CD4-positive, alpha-beta T cell (primary cell): Measurements from ENCODE around the gene KCNS3. TPM values are rescaled to one million over a fixed set of nuclear protein-coding genes. Genes with fewer than 3 reads are reported as not detected.

Experiments used
- ATAC-seq: fragments of 200-7000 bp; cut with Tn5 transposase; one replicate; pipeline ENCODE4 v1.10.0; 2022; ENCODE audit warnings: mild to moderate bottlenecking; ENCODE audit not compliant: poor library complexity
- CTCF ChIA-PET: fragments of 350-600 bp; sonication (Branson Sonifier 250); formaldehyde crosslinking; loops from one replicate; lab custom pipeline; 2021; ENCODE audit warnings: antibody characterized with exemption, inconsistent platforms; lab: Charles Lee
- POLR2A ChIA-PET: fragments of 350-600 bp; sonication (Branson Sonifier 250); formaldehyde crosslinking; loops from one replicate; lab custom pipeline; 2021; ENCODE audit warnings: antibody characterized with exemption, inconsistent platforms; lab: Charles Lee
- DNase-seq, 14 experiments: peaks; one replicate each; pipeline ENCODE4 v3.0.0-alpha.2; 2013 to 2020; ENCODE audit warnings: mixed read lengths in 2 of 14
- H3K27ac ChIP-seq, 2 donors: one replicate each; pipeline versions ENCODE4 v1.5.1 to v1.7.0; 2013; ENCODE audit warnings: low read length in 2 of 2, low read depth in 1 of 2, mild to moderate bottlenecking in 1 of 2
- H3K27me3 ChIP-seq, 2 experiments: 1 replicate in 1 of 2; 2 replicates in 1 of 2; pipeline versions ENCODE4 v1.6.1 to v1.7.0; 2013; ENCODE audit warnings: low read length in 2 of 2, control low read depth in 1 of 2, mild to moderate bottlenecking in 1 of 2, moderate library complexity in 1 of 2; ENCODE audit not compliant: insufficient read depth in 2 of 2, control insufficient read depth in 1 of 2
- H3K36me3 ChIP-seq: one replicate; pipeline ENCODE4 v1.6.1; 2013; ENCODE audit warnings: low read length, control low read depth; ENCODE audit not compliant: insufficient read depth
- H3K4me1 ChIP-seq: one replicate; pipeline ENCODE4 v1.6.1; 2013; ENCODE audit warnings: low read length, control low read depth; ENCODE audit not compliant: insufficient read depth
- H3K4me3 ChIP-seq: one replicate; pipeline ENCODE4 v1.5.1; 2013; ENCODE audit warnings: mild to moderate bottlenecking, low read length, moderate library complexity
- H3K9me3 ChIP-seq, 2 experiments: 1 replicate in 1 of 2; 2 replicates in 1 of 2; pipeline versions ENCODE4 v1.6.1 to v1.7.0; 2013; ENCODE audit warnings: low read length in 2 of 2, mild to moderate bottlenecking in 2 of 2, control low read depth in 1 of 2, moderate library complexity in 1 of 2; ENCODE audit not compliant: control insufficient read depth in 1 of 2, insufficient read depth in 1 of 2
- H3K27ac Mint-ChIP-seq: one replicate; pipeline ENCODE4 v1.8.0; 2020; ENCODE audit warnings: mixed read lengths
- H3K27me3 Mint-ChIP-seq: one replicate; pipeline ENCODE4 v1.8.0; 2021; ENCODE audit warnings: mixed read lengths
- H3K36me3 Mint-ChIP-seq: one replicate; pipeline ENCODE4 v1.8.0; 2021; ENCODE audit warnings: low read depth, mixed read lengths
- H3K4me1 Mint-ChIP-seq: one replicate; pipeline ENCODE4 v1.8.0; 2021; ENCODE audit warnings: low read depth, mixed read lengths
- H3K4me3 Mint-ChIP-seq: one replicate; pipeline ENCODE4 v1.8.0; 2020; ENCODE audit warnings: mild to moderate bottlenecking, mixed read lengths
- H3K9me3 Mint-ChIP-seq: one replicate; pipeline ENCODE4 v1.8.0; 2020; ENCODE audit warnings: mixed read lengths
- intact Hi-C, 2 experiments: fragments of 100-400 bp; cut with DNase I in 1 of 2; cut with micrococcal nuclease in 1 of 2; formaldehyde crosslinking; loops; one replicate each; pipeline versions ENCODE4 v1.15.1 to v1.9.0; 2023 to 2025; cut with DNase I, micrococcal nuclease
- total RNA-seq, 174 experiments: library from RNA in 2 of 174; stranded (reverse) in 2 of 174; gene quantifications; one replicate each; pipeline ENCODE4 v1.2.3 and lab custom pipeline; 2021 to 2026
- TF ChIP-seq, protein P1 (sequence below): fragments of 200-600 bp; IDR thresholded peaks from one replicate; pipeline ENCODE4 v1.8.0; 2022; ENCODE audit warnings: antibody characterized with exemption, mild to moderate bottlenecking

KCNS3 gene
- total RNA-seq, 2 experiments from 2014 or later = not detected

DNA sequence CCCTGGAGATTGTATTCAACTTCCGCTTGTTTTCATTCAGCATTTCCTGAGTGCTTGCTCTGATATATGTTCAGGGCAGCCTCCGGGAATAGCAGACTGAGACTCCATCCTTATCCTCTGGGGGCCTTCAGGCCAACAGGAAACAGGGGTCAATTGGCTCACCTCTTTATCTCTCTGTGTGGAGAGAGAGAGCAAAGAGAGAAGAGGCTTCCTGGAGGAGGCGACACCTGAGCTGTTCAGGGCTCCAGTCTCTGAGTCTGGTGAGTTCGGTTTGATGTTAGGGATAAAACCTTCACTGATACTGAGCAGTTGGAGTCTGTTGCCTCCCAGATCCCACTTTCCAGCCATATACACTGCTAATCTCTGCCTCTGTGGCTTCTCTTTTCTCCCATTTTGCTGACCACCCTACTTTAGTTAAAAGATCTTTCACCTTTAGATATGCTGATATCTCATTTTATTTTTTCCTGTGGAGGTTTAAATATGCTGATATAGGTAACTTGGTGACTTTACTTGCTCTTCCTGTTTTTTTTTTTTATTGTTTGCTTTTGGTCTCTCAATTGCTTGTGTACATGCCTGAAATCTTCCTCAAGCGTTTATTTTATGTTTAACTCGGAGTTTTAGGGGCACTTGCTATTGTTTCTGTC lies 56.9 kb downstream of the KCNS3 start:
- ChIA-PET POLR2A (no interaction called here), CTCF (no interaction called here)
- H3K9me3 ChIP-seq = no peaks in the 10 kb centered on the region
- Mint-ChIP-seq H3K36me3 (no peaks in the 10 kb centered on the region), H3K27me3 (no peaks in the 10 kb centered on the region), H3K4me1 (no peaks in the 10 kb centered on the region), H3K9me3 (peaks cover 2% of the 10 kb centered on the region), H3K27ac (no peak overlapping the region), H3K4me3 (no peak overlapping the region)
- H3K27me3 ChIP-seq = no peaks in the 10 kb centered on the region
- H3K27ac ChIP-seq = no peak overlapping the region
- H3K36me3 ChIP-seq = no peaks in the 10 kb centered on the region
- intact Hi-C loops = no loop called here
- H3K4me1 ChIP-seq = no peaks in the 10 kb centered on the region
- no peak overlapping the region for H3K4me3 ChIP-seq
- ATAC-seq (no peak), DNase-seq (no peak)
- TF ChIP-seq, protein P1, sequence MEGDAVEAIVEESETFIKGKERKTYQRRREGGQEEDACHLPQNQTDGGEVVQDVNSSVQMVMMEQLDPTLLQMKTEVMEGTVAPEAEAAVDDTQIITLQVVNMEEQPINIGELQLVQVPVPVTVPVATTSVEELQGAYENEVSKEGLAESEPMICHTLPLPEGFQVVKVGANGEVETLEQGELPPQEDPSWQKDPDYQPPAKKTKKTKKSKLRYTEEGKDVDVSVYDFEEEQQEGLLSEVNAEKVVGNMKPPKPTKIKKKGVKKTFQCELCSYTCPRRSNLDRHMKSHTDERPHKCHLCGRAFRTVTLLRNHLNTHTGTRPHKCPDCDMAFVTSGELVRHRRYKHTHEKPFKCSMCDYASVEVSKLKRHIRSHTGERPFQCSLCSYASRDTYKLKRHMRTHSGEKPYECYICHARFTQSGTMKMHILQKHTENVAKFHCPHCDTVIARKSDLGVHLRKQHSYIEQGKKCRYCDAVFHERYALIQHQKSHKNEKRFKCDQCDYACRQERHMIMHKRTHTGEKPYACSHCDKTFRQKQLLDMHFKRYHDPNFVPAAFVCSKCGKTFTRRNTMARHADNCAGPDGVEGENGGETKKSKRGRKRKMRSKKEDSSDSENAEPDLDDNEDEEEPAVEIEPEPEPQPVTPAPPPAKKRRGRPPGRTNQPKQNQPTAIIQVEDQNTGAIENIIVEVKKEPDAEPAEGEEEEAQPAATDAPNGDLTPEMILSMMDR = no peak

DNA sequence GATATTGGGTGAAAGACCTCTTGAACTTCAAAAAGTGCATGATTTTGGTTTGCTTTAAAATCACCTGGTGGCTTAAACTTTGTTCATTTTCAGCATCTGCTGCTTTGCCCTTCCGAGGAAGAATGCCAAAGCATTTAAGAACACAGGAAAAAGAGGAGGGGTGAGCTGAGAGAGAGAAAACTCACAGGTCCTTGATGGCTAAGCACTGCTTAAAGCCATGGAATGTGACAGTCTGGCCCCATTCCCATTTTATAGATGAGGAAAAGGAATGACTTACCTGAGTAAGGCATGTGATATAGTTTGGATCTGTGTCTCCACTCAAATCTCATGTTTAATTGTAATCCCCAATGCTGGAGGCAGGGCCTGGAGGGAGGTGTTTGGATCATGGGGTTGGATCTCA lies 58.1 kb downstream of the KCNS3 start:
- Histone ChIP-seq H3K27ac (no peak overlapping the region), H3K27me3 (no peaks in the 10 kb centered on the region), H3K36me3 (no peaks in the 10 kb centered on the region), H3K4me3 (no peak overlapping the region), H3K4me1 (no peaks in the 10 kb centered on the region), H3K9me3 (no peaks in the 10 kb centered on the region)
- H3K4me3 Mint-ChIP-seq = no peak overlapping the region
- no peak for ATAC-seq
- H3K4me1 Mint-ChIP-seq = no peaks in the 10 kb centered on the region
- ChIA-PET CTCF (no interaction called here), POLR2A (no interaction called here)
- H3K9me3 Mint-ChIP-seq = peaks cover 2% of the 10 kb centered on the region
- peaks cover 5% of the 10 kb centered on the region for H3K27me3 Mint-ChIP-seq
- DNase-seq = no peak
- no peak overlapping the region for H3K27ac Mint-ChIP-seq
- H3K36me3 Mint-ChIP-seq = no peaks in the 10 kb centered on the region
- TF ChIP-seq, protein P1 = no peak
- intact Hi-C loops = no loop called here

DNA sequence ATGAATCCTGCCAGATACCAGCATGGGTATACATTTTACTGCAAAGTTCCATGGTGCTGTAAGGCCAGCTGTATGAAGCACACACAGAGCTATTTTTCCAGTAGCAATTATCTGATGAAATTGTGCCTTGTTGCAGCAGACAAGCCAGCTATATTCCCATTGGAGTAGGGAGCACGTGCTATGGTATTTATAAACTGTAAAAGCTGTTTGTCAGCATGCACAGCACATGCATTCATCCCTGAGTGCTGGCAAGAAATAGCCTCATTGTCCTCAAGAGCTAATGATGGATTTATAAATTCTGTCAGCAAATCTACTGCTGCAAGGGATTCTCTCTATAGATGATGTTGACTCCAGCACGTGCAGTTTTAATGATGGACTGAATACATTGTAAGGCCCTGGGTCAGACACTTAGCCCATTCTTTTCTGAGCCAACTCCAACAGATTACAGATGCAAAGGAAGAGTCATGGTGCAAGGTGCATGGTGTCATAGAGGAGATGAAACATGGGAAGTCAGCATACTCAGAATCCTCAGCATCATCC lies 61.7 kb downstream of the KCNS3 start:
- ATAC-seq (no peak), DNase-seq (no peak)
- Mint-ChIP-seq H3K4me1 (no peaks in the 10 kb centered on the region), H3K27me3 (peaks cover 5% of the 10 kb centered on the region), H3K4me3 (no peak overlapping the region), H3K27ac (no peak overlapping the region), H3K9me3 (peaks cover 2% of the 10 kb centered on the region), H3K36me3 (no peaks in the 10 kb centered on the region)
- POLR2A ChIA-PET = no interaction called here
- Histone ChIP-seq H3K4me3 (no peak overlapping the region), H3K27me3 (no peaks in the 10 kb centered on the region), H3K4me1 (no peaks in the 10 kb centered on the region), H3K27ac (no peak overlapping the region), H3K9me3 (no peaks in the 10 kb centered on the region), H3K36me3 (no peaks in the 10 kb centered on the region)
- intact Hi-C loops = no loop called here
- CTCF ChIA-PET = interaction anchor here (1.3 kb wide), 1 partner anchor 17 kb away, joined by 3 read pairs; no protein-coding TSS in a partner anchor
- TF ChIP-seq, protein P1 = no peak
